Heart right ventricle (tissue), 16 donors: ENCODE data around the gene FAF2. TPM values are rescaled to one million over a fixed set of nuclear protein-coding genes. Genes with fewer than 3 reads are reported as not detected.

ENCODE experiments used
- ATAC-seq, 8 donors: fragments of 200-7000 bp; cut with Tn5 transposase; one replicate each; pipeline ENCODE4 v1.9.1; 2020; ENCODE audit warnings: mild to moderate bottlenecking in 8 of 8, moderate library complexity in 8 of 8, moderate number of reproducible peaks in 1 of 8
- DNase-seq, 2 donors: peaks; one replicate each; pipeline ENCODE4 v3.0.0-alpha.2; 2020
- H3K27ac ChIP-seq, 10 donors: fragments of 200-600 bp; sonication (generic) in 2 of 10; one replicate each; pipeline versions ENCODE4 v1.5.0 to v1.8.0; 2020 to 2022; ENCODE audit warnings: mild to moderate bottlenecking in 3 of 10
- H3K27me3 ChIP-seq, 7 donors: fragments of 200-600 bp; one replicate each; pipeline ENCODE4 v1.8.0; 2021 to 2022; ENCODE audit warnings: mild to moderate bottlenecking in 2 of 7
- H3K36me3 ChIP-seq, 9 donors: fragments of 200-600 bp; sonication (generic) in 1 of 9; one replicate each; pipeline versions ENCODE4 v1.5.0 to v1.8.0; 2020 to 2022; ENCODE audit warnings: mild to moderate bottlenecking in 2 of 9
- H3K4me1 ChIP-seq, 9 donors: fragments of 200-600 bp; sonication (generic) in 1 of 9; one replicate each; pipeline versions ENCODE4 v1.5.0 to v1.8.0; 2020 to 2022; ENCODE audit warnings: mild to moderate bottlenecking in 4 of 9
- H3K4me3 ChIP-seq, 10 donors: fragments of 200-600 bp; sonication (generic) in 2 of 10; one replicate each; pipeline versions ENCODE4 v1.5.0 to v1.8.0; 2020 to 2022; ENCODE audit warnings: mild to moderate bottlenecking in 7 of 10, moderate library complexity in 2 of 10
- H3K9me3 ChIP-seq, 11 donors: fragments of 200-600 bp in 10 of 11; sonication (generic) in 2 of 11; one replicate each; pipeline versions ENCODE4 v1.5.0 to v1.8.0; 2013 to 2022; ENCODE audit warnings: mild to moderate bottlenecking in 2 of 11, control low read depth in 1 of 11, moderate library complexity in 1 of 11
- WGBS, 2 donors: extraction: QIAGEN DNeasy Blood & Tissue Kit; methylation state at CpG; one replicate each; pipeline ENCODE4 v1.1.7; 2013; ENCODE audit warnings: inconsistent platforms in 1 of 2; 5-methylcytosine and 5-hydroxymethylcytosine counted together
- intact Hi-C, 10 donors: fragments of 100-400 bp; cut with DNase I; formaldehyde crosslinking; loops; one replicate each; pipeline versions ENCODE4 v1.11.1 to v1.14.2; 2022
- polyA plus RNA-seq, 2 donors: library from polyadenylated mRNA; stranded (reverse); fragments of 200-250 nt; gene quantifications; one replicate each; pipeline ENCODE4 v1.2.3, GENCODE V29; 2013
- total RNA-seq, 10 donors: library from RNA; stranded (reverse); fragmentation: NEBNext Ultra II Directional in 3 of 10; extraction: Animal tissue kit (Norgen Biotek cat#: 25700) in 3 of 10; gene quantifications; one replicate each; pipeline versions ENCODE4 v1.2.1 to v1.2.4, GENCODE V29; 2021 to 2023
- TF ChIP-seq, protein P1 (sequence below), 9 donors: fragments of 200-600 bp; sonication (generic) in 2 of 9; IDR thresholded peaks; one replicate each; pipeline versions ENCODE4 v1.5.0 to v1.8.0; 2021 to 2022; ENCODE audit warnings: antibody characterized with exemption in 9 of 9, mild to moderate bottlenecking in 5 of 9, moderate library complexity in 1 of 9
- donor health status: Arrhythmogenic right ventricular cardiomyopathy.
- donor health status: ischemic (EF 13 %, LVEDD 7.1; RV severe dilation, severe dysfunction).
- donor health status: healthy with polysubstance abuse.
- donor health status: DM: no; HTN: yes; CAD: no.
- donor health status: DM: no; HTN: no; CAD: no.
- donor health status: ischemic (EF 25% LVEDD 6.9; RV normal size, moderate dysfunction).
- donor health status: ischemic (EF 25% LVEDD 5.7; RV mildly dilated, moderate dysfunction).
- donor health status: healthy.
- donor health status: DM: yes; HTN: yes; CAD: no.
- donor health status: Ischemic cardiomyopathy.
- donor health status: ischemic (EF 35%, LVEDD 5.7; RV mildly dilated, moderate dysfunction).
- donor health status: nonischemic (EF 11% LVEDD 7.7; RV severe dilation, severe dysfunction).
- donor health status: DM: yes; HTN: yes; CAD: no.
- donor health status: PGD.
- donor health status: ischemic (EF 29% LVEDD 5.4; RV normal size, mild dysfunction).
- donor health status: nonischemic (EF 23%, LVEDD 6.1; RV moderate dilation, normal function).

The FAF2 gene
- total and polyA plus RNA-seq, 12 donors: 10.1 to 19.9 (median 14.6) TPM

DNA sequence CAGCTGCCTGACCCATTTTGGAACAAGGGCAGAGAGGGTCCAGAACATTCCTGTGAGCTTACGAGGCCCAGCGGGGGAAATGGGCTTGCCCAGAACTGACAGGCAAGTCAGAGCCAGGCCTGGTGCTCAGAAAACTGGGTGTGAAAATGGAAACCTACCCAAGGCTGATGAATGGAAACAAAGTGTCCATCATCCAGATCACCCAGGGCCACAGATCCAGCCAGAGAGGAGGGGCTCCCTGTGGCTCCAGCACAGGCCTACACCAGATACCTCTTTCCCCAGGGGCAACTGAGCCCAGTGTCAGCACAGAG is 35.0 kb upstream of the FAF2 start:
- peak in 6 of 8 donors; percentile 6 to 56 (median 35) for ATAC-seq
- DNase-seq: peak in 1 of 2 donors; percentile 40
- peaks cover 0 to 37% (median 7%) of the 10 kb centered on the region in 9 donors for H3K36me3 ChIP-seq
- peak overlapping the region in 9 of 10 donors; percentile 14 to 66 (median 49) for H3K27ac ChIP-seq
- TF ChIP-seq, protein P1, sequence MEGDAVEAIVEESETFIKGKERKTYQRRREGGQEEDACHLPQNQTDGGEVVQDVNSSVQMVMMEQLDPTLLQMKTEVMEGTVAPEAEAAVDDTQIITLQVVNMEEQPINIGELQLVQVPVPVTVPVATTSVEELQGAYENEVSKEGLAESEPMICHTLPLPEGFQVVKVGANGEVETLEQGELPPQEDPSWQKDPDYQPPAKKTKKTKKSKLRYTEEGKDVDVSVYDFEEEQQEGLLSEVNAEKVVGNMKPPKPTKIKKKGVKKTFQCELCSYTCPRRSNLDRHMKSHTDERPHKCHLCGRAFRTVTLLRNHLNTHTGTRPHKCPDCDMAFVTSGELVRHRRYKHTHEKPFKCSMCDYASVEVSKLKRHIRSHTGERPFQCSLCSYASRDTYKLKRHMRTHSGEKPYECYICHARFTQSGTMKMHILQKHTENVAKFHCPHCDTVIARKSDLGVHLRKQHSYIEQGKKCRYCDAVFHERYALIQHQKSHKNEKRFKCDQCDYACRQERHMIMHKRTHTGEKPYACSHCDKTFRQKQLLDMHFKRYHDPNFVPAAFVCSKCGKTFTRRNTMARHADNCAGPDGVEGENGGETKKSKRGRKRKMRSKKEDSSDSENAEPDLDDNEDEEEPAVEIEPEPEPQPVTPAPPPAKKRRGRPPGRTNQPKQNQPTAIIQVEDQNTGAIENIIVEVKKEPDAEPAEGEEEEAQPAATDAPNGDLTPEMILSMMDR (IDR thresholded peaks at IDR 0.05): no peak
- H3K4me1 ChIP-seq: peaks cover 28 to 63% (median 53%) of the 10 kb centered on the region in 9 donors
- H3K27me3 ChIP-seq: no peaks in the 10 kb centered on the region
- H3K9me3 ChIP-seq: no peaks in the 10 kb centered on the region
- H3K4me3 ChIP-seq: no peak overlapping the region
- 36 to 38% methylated on average over 2 of the region's 2 CpGs for WGBS, 2 donors
- intact Hi-C loops: loop anchor here in 7 of 10 donors (10.0 kb wide), 4 partner anchors 122 to 532 kb away; partner anchors contain the start of genes RNF44 (in 5 of the 7) and CDHR2 (in 1 of the 7)

DNA sequence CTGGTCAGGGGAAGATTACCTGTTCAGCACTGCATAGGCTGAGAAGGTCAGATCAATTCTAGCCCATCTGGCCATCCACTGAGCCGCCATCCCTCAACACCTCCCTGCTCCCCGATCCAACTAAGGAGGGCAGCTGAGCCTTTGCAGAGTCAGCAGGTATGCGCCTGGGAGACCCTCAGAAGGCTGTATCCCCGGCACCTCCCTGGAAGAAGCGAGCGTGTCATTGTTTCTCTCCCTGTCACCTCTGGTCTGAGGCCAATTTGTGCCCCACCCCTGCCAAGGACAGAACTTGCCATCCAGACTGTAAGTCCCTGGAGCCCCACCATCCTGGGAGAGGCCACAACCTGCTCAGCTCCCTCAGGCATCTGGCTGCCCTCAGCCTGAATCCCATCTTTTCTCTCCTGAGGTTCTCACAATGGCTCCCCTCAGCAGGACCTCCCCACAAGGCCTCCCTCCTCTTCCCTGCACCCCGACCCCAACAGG is 34.4 kb upstream of the FAF2 start:
- intact Hi-C loops: loop anchor here in 7 of 10 donors (10.0 kb wide), 4 partner anchors 121 to 531 kb away; partner anchors contain the start of genes RNF44 (in 5 of the 7) and CDHR2 (in 1 of the 7)
- Histone ChIP-seq H3K27me3 (no peaks in the 10 kb centered on the region), H3K9me3 (no peaks in the 10 kb centered on the region), H3K4me3 (peak overlapping the region in 1 of 10 donors; percentile 1), H3K27ac (peak overlapping the region in 9 of 10 donors; percentile 14 to 66 (median 49)), H3K36me3 (peaks cover 0 to 31% (median 7%) of the 10 kb centered on the region in 9 donors), H3K4me1 (peaks cover 28 to 61% (median 53%) of the 10 kb centered on the region in 9 donors)
- TF ChIP-seq, protein P1 (IDR thresholded peaks at IDR 0.05): no peak
- 79 to 82% methylated on average over 7 of the region's 7 CpGs for WGBS, 2 donors
- no peak for DNase-seq
- peak in 1 of 8 donors; percentile 2 for ATAC-seq

DNA sequence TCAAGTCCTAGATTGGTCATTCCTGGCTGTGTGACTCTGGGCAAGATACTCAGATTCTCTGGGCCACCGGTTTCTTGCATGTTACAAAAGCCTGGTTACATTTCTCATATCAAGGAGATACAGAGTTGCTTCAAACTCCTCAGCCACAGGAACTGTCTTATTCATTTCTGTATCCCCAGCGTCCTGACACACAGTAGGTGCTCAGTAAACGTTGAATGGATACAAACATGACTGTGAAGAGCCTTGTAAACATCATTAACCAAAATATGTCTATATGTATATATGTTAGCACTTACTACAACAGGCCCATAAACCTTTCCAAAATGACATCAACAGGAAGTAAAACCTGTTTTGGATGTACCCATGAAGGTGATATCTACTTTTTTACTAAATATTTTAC is 33.5 kb upstream of the FAF2 start:
- Histone ChIP-seq H3K9me3 (no peaks in the 10 kb centered on the region), H3K27me3 (no peaks in the 10 kb centered on the region), H3K27ac (peak overlapping the region in 6 of 10 donors; percentile 5 to 99 (median 91)), H3K4me1 (peaks cover 28 to 61% (median 53%) of the 10 kb centered on the region in 9 donors), H3K36me3 (peaks cover 0 to 22% (median 3%) of the 10 kb centered on the region in 9 donors), H3K4me3 (peak overlapping the region in 5 of 10 donors; percentile 80 to 100 (median 97))
- intact Hi-C loops: loop anchor here in 7 of 10 donors (5.0 to 10.0 kb wide), 6 partner anchors 52 to 530 kb away; partner anchors contain the start of genes RNF44 (in 5 of the 7), CDHR2 (in 1 of the 7) and KIAA1191 (in 1 of the 7)
- ATAC-seq (no peak), DNase-seq (no peak)
- WGBS, 2 donors: 76 to 82% methylated on average over 3 of the region's 3 CpGs
- TF ChIP-seq, protein P1 (IDR thresholded peaks at IDR 0.05): no peak

DNA sequence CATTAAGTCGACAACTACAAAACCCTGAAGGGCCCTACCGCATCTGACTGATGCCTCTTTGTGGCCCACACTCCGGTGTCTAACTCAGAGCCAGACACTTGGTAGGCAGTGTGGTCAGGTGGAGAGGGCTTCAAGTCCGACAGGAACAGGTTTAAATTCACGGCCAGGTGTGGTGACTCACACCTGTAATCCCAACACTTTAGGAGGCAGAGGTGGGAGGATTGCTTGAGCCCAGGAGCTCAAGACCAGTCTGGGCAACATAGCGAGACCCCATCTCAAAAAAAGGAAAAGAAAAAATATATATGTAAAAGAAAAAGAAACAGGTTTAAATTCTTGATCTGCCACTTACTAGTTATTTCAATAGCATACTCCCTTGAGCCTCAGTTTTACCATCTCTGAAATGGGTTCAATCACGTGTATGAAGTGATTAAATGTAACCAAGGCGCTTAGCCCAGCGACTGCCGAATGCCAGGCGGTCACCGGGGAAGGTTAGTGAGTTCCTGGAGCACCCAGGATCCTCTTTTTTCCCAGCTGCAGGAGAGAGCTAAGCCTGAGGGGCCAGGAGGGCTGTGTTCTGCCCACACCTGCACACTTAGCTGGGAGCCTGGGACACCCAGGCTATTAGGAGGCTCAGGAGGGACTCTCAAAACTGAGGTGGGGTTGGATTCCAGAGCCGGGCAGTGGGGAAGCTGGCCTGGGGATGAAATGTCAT is 32.8 kb upstream of the FAF2 start:
- Histone ChIP-seq H3K36me3 (peaks cover 0 to 15% (median 0%) of the 10 kb centered on the region in 9 donors), H3K9me3 (no peaks in the 10 kb centered on the region), H3K4me1 (peaks cover 28 to 61% (median 53%) of the 10 kb centered on the region in 9 donors), H3K4me3 (peak overlapping the region; percentile 80 to 100 (median 98)), H3K27me3 (no peaks in the 10 kb centered on the region), H3K27ac (peak overlapping the region; percentile 89 to 99 (median 97))
- ATAC-seq (peak in 3 of 8 donors; percentile 13 to 14 (median 13)), DNase-seq (no peak)
- WGBS, 2 donors: 64% methylated on average over 13 of the region's 13 CpGs
- TF ChIP-seq, protein P1 (IDR thresholded peaks at IDR 0.05): no peak
- intact Hi-C loops: loop anchor here in 7 of 10 donors (5.0 to 10.0 kb wide), 6 partner anchors 53 to 529 kb away; partner anchors contain the start of genes RNF44 (in 5 of the 7), CDHR2 (in 1 of the 7) and KIAA1191 (in 1 of the 7)
